GM12801 (cell line): ENCODE measurements around the gene ATRAID.

Experiments used
- CTCF ChIP-seq: IDR thresholded peaks from one replicate; pipeline ENCODE4 v1.5.1; 2011; ENCODE audit warnings: control low read depth; ENCODE audit not compliant: insufficient read length; ENCODE audit errors: extremely low read depth

ATRAID gene

GRCh38 chr2:27211241-27211942 is 449 bp upstream of the ATRAID start:
- TF ChIP-seq CTCF, result no peak

GRCh38 chr2:27212626-27213471 is 1.0 kb downstream of the ATRAID start:
- TF ChIP-seq CTCF, result no peak

GRCh38 chr2:27214941-27215340 is 3.1 kb downstream of the ATRAID start:
- no peak for TF ChIP-seq CTCF

- no peak for TF ChIP-seq CTCF
Observed at GRCh38 chr2:27216416-27217137, 4.7 kb downstream of the ATRAID start.

- TF ChIP-seq CTCF, result no peak
Observed at GRCh38 chr2:27217173-27218121, 5.6 kb downstream of the ATRAID start, which contains the start of gene CAD. Gene CAD (plus strand): TSS chr2:27217369. CDS start chr2:27217552, 183 bp downstream.

- no peak for TF ChIP-seq CTCF
Observed at GRCh38 chr2:27218614-27219013, 6.8 kb downstream of the ATRAID start.

GRCh38 chr2:27219091-27219490 is 7.2 kb downstream of the ATRAID start:
- no peak for TF ChIP-seq CTCF
